BLaER1 treated with 17β-estradiol and CSF1 and Interleukin-3, amounts not matched to agents 10 nM and 100 nM (cell line): ENCODE measurements around the gene ZNF121.

Source experiments
- H3K27ac ChIP-seq, 11 experiments: shearing (Covaris generic); formaldehyde crosslinking; 2 replicates each; pipeline ENCODE4 v1.8.1; 2022
- H3K27me3 ChIP-seq, 11 experiments: shearing (Covaris generic); formaldehyde crosslinking; 2 replicates each; pipeline ENCODE4 v1.8.1; 2022
- H3K36me3 ChIP-seq, 11 experiments: shearing (Covaris generic); formaldehyde crosslinking; 2 replicates each; pipeline ENCODE4 v1.8.1; 2022
- H3K4me1 ChIP-seq, 10 experiments: shearing (Covaris generic); formaldehyde crosslinking; 2 replicates each; pipeline ENCODE4 v1.8.1; 2022
- H3K4me2 ChIP-seq, 11 experiments: shearing (Covaris generic); formaldehyde crosslinking; 2 replicates each; pipeline ENCODE4 v1.8.1; 2022
- H3K4me3 ChIP-seq, 10 experiments: shearing (Covaris generic); formaldehyde crosslinking; 2 replicates each; pipeline ENCODE4 v1.8.1; 2022
- H3K9ac ChIP-seq, 11 experiments: shearing (Covaris generic); formaldehyde crosslinking; 2 replicates each; pipeline ENCODE4 v1.8.1; 2022
- H3K9me3 ChIP-seq, 11 experiments: shearing (Covaris generic); formaldehyde crosslinking; replicated peaks in 1 of 11; 2 replicates each; pipeline ENCODE4 v1.8.1; 2022
- H4K20me1 ChIP-seq, 11 experiments: shearing (Covaris generic); formaldehyde crosslinking; 2 replicates each; pipeline ENCODE4 v1.8.1; 2022
- Cebpa-rat ChIP-seq, 11 experiments: shearing (Covaris generic); IDR thresholded peaks; 2 replicates each; pipeline ENCODE4 v1.8.1; 2022

Gene ZNF121

GRCh38 chr19:9584073-9584833 lies at the start of gene ZNF121:
ZNF121 (minus strand) TSS chr19:9584504; CDS start chr19:9568097, 16,407 bp downstream.
- Histone ChIP-seq H3K27me3 (no peaks in the 10 kb centered on the region), H3K4me3 (peak within 1 kb of the TSS; percentile 70 to 100 (median 86)), H3K9ac (peak within 1 kb of the TSS; percentile 90 to 98 (median 95)), H4K20me1 (peaks cover 0 to 36% (median 15%) of the 10 kb centered on the region in 11 experiments; a peak in 12 of 22 replicates), H3K9me3 (peaks cover 32 to 45% (median 43%) of the 10 kb centered on the region in 11 experiments), H3K4me1 (peaks cover 7 to 29% (median 17%) of the 10 kb centered on the region in 10 experiments), H3K36me3 (peaks cover 36 to 41% (median 40%) of the 10 kb centered on the region in 11 experiments), H3K4me2 (peak within 1 kb of the TSS; percentile 73 to 93 (median 78)), H3K27ac (peak within 1 kb of the TSS; percentile 85 to 99 (median 96))
- TF ChIP-seq Cebpa-rat (IDR thresholded peaks at IDR 0.05), result no peak

GRCh38 chr19:9627856-9628255 lies 43.6 kb upstream of the ZNF121 start:
- no peak for TF ChIP-seq Cebpa-rat (IDR thresholded peaks at IDR 0.05)
- H3K36me3 ChIP-seq, result peaks cover 17 to 47% (median 29%) of the 10 kb centered on the region in 11 experiments; a peak in 21 of 22 replicates
- H3K9me3 ChIP-seq, result peaks cover 0 to 8% (median 0%) of the 10 kb centered on the region in 11 experiments; a peak in 1 of 22 replicates
- H3K27ac ChIP-seq, result peak overlapping the region in 7 of 11 experiments; percentile 2 to 62 (median 43); a peak in 11 of 22 replicates
- H4K20me1 ChIP-seq, result no peaks in the 10 kb centered on the region
- H3K4me3 ChIP-seq, result 0 out of 20 replicates have a peak overlapping the region, but pooled peaks of 1 of the 10 experiments have one; percentile 0
- H3K4me2 ChIP-seq, result peak overlapping the region; percentile 27 to 76 (median 65)
- H3K27me3 ChIP-seq, result no peaks in the 10 kb centered on the region
- H3K9ac ChIP-seq, result peak overlapping the region in 1 of 11 experiments; percentile 3; a peak in 2 of 22 replicates
- H3K4me1 ChIP-seq, result peaks cover 8 to 31% (median 25%) of the 10 kb centered on the region in 10 experiments

- Histone ChIP-seq H3K27ac (peak overlapping the region; percentile 90 to 98 (median 95); a peak in 21 of 22 replicates), H4K20me1 (no peaks in the 10 kb centered on the region), H3K9me3 (no peaks in the 10 kb centered on the region), H3K36me3 (peaks cover 17 to 32% (median 21%) of the 10 kb centered on the region in 11 experiments), H3K4me3 (peak overlapping the region in 8 of 10 experiments; percentile 75 to 91 (median 82); a peak in 12 of 20 replicates), H3K9ac (peak overlapping the region; percentile 6 to 95 (median 92); a peak in 20 of 22 replicates), H3K4me2 (peak overlapping the region; percentile 72 to 92 (median 84)), H3K27me3 (no peaks in the 10 kb centered on the region), H3K4me1 (peaks cover 23 to 55% (median 33%) of the 10 kb centered on the region in 10 experiments)
- TF ChIP-seq Cebpa-rat (IDR thresholded peaks at IDR 0.05), result no peak
Observed at GRCh38 chr19:9622531-9622930, 38.2 kb upstream of the ZNF121 start.

GRCh38 chr19:9621156-9622037 lies 37.1 kb upstream of the ZNF121 start, which contains the start of gene ZNF561:
ZNF561 (minus strand) TSS chr19:9621232; CDS start chr19:9619456, 1,776 bp downstream.
- Histone ChIP-seq H3K36me3 (peaks cover 28 to 37% (median 31%) of the 10 kb centered on the region in 11 experiments), H3K4me2 (peak within 1 kb of the TSS; percentile 72 to 99 (median 85)), H3K4me1 (peaks cover 20 to 52% (median 28%) of the 10 kb centered on the region in 10 experiments), H3K4me3 (peak within 1 kb of the TSS; percentile 70 to 91 (median 80)), H3K9me3 (peaks cover 0 to 8% (median 0%) of the 10 kb centered on the region in 11 experiments; a peak in 4 of 22 replicates), H4K20me1 (no peaks in the 10 kb centered on the region), H3K9ac (peak within 1 kb of the TSS; percentile 87 to 95 (median 93)), H3K27me3 (no peaks in the 10 kb centered on the region), H3K27ac (peak within 1 kb of the TSS; percentile 90 to 98 (median 95))
- no peak for TF ChIP-seq Cebpa-rat (IDR thresholded peaks at IDR 0.05)

- Histone ChIP-seq H3K27ac (peak overlapping the region; percentile 90 to 98 (median 95)), H3K9me3 (peaks cover 0 to 14% (median 0%) of the 10 kb centered on the region in 11 experiments; a peak in 5 of 22 replicates), H3K4me1 (peaks cover 20 to 52% (median 28%) of the 10 kb centered on the region in 10 experiments), H3K36me3 (peaks cover 34 to 42% (median 37%) of the 10 kb centered on the region in 11 experiments), H4K20me1 (no peaks in the 10 kb centered on the region), H3K4me2 (peak overlapping the region; percentile 72 to 99 (median 85)), H3K27me3 (no peaks in the 10 kb centered on the region), H3K9ac (peak overlapping the region; percentile 87 to 95 (median 93)), H3K4me3 (peak overlapping the region; percentile 70 to 91 (median 80))
- no peak for TF ChIP-seq Cebpa-rat (IDR thresholded peaks at IDR 0.05)
Observed at GRCh38 chr19:9620842-9621155, 36.5 kb upstream of the ZNF121 start.

GRCh38 chr19:9615844-9616243 lies 31.5 kb upstream of the ZNF121 start:
- H3K4me3 ChIP-seq, result no peak overlapping the region
- no peak for TF ChIP-seq Cebpa-rat (IDR thresholded peaks at IDR 0.05)
- no peak overlapping the region for H3K4me2 ChIP-seq

GRCh38 chr19:9610484-9611113 lies 26.3 kb upstream of the ZNF121 start:
- Histone ChIP-seq H3K9me3 (peaks cover 60 to 94% (median 68%) of the 10 kb centered on the region in 11 experiments), H3K9ac (no peak overlapping the region), H3K4me3 (peak overlapping the region in 7 of 10 experiments; percentile 21 to 48 (median 25); a peak in 9 of 20 replicates), H3K4me1 (no peaks in the 10 kb centered on the region), H3K36me3 (peaks cover 74 to 97% (median 86%) of the 10 kb centered on the region in 11 experiments), H3K27me3 (no peaks in the 10 kb centered on the region), H4K20me1 (no peaks in the 10 kb centered on the region), H3K4me2 (no peak overlapping the region), H3K27ac (no peak overlapping the region)
- no peak for TF ChIP-seq Cebpa-rat (IDR thresholded peaks at IDR 0.05)

More at GRCh38 chr19:9615844-9616243, 31.5 kb upstream of the ZNF121 start:
- Histone ChIP-seq H3K27ac (no peak overlapping the region), H3K9me3 (peaks cover 31 to 63% (median 38%) of the 10 kb centered on the region in 11 experiments), H3K27me3 (no peaks in the 10 kb centered on the region), H3K9ac (no peak overlapping the region), H4K20me1 (no peaks in the 10 kb centered on the region), H3K36me3 (peaks cover 84 to 92% (median 87%) of the 10 kb centered on the region in 11 experiments), H3K4me1 (peaks cover 8 to 22% (median 10%) of the 10 kb centered on the region in 10 experiments)

- Histone ChIP-seq H3K9ac (no peak overlapping the region), H3K27ac (no peak overlapping the region), H4K20me1 (no peaks in the 10 kb centered on the region), H3K4me1 (no peaks in the 10 kb centered on the region), H3K27me3 (no peaks in the 10 kb centered on the region), H3K9me3 (peaks cover 57 to 77% (median 64%) of the 10 kb centered on the region in 11 experiments), H3K4me2 (no peak overlapping the region), H3K4me3 (peak overlapping the region in 2 of 10 experiments; percentile 24 to 26; a peak in 3 of 20 replicates), H3K36me3 (peaks cover 57 to 80% (median 69%) of the 10 kb centered on the region in 11 experiments)
- TF ChIP-seq Cebpa-rat (IDR thresholded peaks at IDR 0.05), result no peak
Observed at GRCh38 chr19:9608912-9609311, 24.6 kb upstream of the ZNF121 start.
